Measurements from ENCODE around the gene ZNF618.

ZNF618 gene

GRCh38 chr9:114028646-114029045, 152.5 kb downstream of the ZNF618 start:
- ChIA-PET POLR2A (no interaction called here), CTCF (interaction anchor here (0.7 kb wide), 1 partner anchor 152 kb away, joined by 5 read pairs; no protein-coding TSS in a partner anchor)
- no peak overlapping the region for H3K4me3 ChIP-seq (ENCODE audit: low read depth, low read length)
- no peak for DNase-seq (ENCODE audit: low read depth, low spot score)
- TF ChIP-seq CTCF (IDR thresholded peaks at IDR 0.05; ENCODE audit: insufficient read depth, low read length, missing control alignments), result no peak

- DNase-seq (ENCODE audit: low read depth, low spot score), result no peak
- no peak overlapping the region for H3K4me3 ChIP-seq (ENCODE audit: low read depth, low read length)
- CTCF ChIA-PET, result interaction anchor here (0.7 to 1.3 kb wide), 2 partner anchors 153 to 222 kb away, joined by 4 to 5 read pairs; no protein-coding TSS in a partner anchor
- TF ChIP-seq CTCF (IDR thresholded peaks at IDR 0.05; ENCODE audit: insufficient read depth, low read length, missing control alignments), result no peak
- POLR2A ChIA-PET, result no interaction called here
Observed at GRCh38 chr9:114029311-114030170, 153.4 kb downstream of the ZNF618 start.

GRCh38 chr9:114030364-114030763, 154.3 kb downstream of the ZNF618 start:
- no peak for DNase-seq (ENCODE audit: low read depth, low spot score)
- TF ChIP-seq CTCF (IDR thresholded peaks at IDR 0.05; ENCODE audit: insufficient read depth, low read length, missing control alignments), result no peak
- POLR2A ChIA-PET, result no interaction called here
- H3K4me3 ChIP-seq (ENCODE audit: low read depth, low read length), result no peak overlapping the region
- CTCF ChIA-PET, result interaction anchor here (1.3 kb wide), 1 partner anchor 223 kb away, joined by 4 read pairs; no protein-coding TSS in a partner anchor

- DNase-seq (ENCODE audit: low read depth, low spot score), result no peak
- H3K4me3 ChIP-seq (ENCODE audit: low read depth, low read length), result no peak overlapping the region
- ChIA-PET POLR2A (no interaction called here), CTCF (interaction anchor here (0.9 to 3.2 kb wide), 4 partner anchors 27 to 349 kb away, joined by 3 to 11 read pairs (median 4); no protein-coding TSS in a partner anchor)
- TF ChIP-seq CTCF (IDR thresholded peaks at IDR 0.05; ENCODE audit: insufficient read depth, low read length, missing control alignments), result no peak
Observed at GRCh38 chr9:114031037-114031630, 155.0 kb downstream of the ZNF618 start.

DNA sequence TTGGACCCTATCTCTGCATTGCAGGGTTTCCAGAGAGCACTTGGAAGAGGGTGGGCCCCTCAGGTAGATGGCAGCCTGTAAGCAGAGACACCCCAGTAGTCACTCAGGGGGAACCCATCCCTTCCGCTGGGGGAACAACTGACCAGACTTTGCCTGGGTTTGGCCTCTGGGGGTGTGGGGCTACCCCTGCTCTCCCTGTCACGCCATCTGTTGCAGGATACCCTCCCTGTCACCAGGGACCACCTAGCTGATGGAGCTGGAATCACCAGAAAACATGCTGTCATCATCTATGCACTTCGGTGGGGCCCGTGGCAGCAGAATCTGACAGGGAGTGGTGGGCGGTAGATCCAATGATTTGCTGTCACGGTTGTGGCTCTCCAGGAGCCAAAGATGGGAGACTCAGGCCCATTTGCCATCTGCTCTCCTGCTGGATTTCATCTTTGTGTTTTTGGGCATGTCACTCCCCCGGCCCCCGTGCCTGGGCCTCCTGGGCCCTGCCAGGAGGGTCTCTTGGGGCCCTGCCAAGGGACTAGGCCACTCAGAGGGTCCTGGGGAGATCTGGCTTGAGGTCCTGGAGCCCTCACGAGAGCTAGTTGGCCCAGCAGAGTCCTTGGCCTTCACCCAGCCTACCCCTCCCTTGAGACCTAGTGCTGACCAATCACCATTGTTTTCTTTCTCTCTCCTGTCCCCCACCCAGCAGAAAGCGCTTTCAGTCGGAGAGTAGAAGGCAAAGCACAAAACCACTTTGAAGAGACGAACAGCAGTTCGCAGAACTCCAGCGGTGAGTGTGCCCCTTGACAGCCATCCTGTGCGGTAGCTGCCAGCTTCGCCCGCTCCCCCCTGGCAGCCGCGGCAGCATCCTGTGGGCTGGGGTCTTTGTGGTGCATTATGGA, 156.1 kb downstream of the ZNF618 start:
- no peak for TF ChIP-seq CTCF (IDR thresholded peaks at IDR 0.05; ENCODE audit: insufficient read depth, low read length, missing control alignments)
- no peak for DNase-seq (ENCODE audit: low read depth, low spot score)
- ChIA-PET POLR2A (no interaction called here), CTCF (interaction anchor here (0.6 to 3.2 kb wide), 12 partner anchors 7 to 586 kb away, joined by 3 to 11 read pairs (median 4); no protein-coding TSS in a partner anchor)
- no peak overlapping the region for H3K4me3 ChIP-seq (ENCODE audit: low read depth, low read length)
